IPS-18a (cell line): ENCODE results near the gene EVX2.

Experiments used
- H3K27ac ChIP-seq: one replicate; pipeline ENCODE4 v1.5.1; 2013; ENCODE audit warnings: low read length
- H3K27me3 ChIP-seq: one replicate; pipeline ENCODE4 v1.6.1; 2013; ENCODE audit warnings: mild to moderate bottlenecking, low read length; ENCODE audit not compliant: control insufficient read depth, insufficient read depth
- H3K36me3 ChIP-seq: one replicate; pipeline ENCODE4 v1.6.1; 2013; ENCODE audit warnings: low read depth, low read length; ENCODE audit not compliant: control insufficient read depth
- H3K4me1 ChIP-seq: one replicate; pipeline ENCODE4 v1.6.1; 2013; ENCODE audit warnings: low read depth, low read length; ENCODE audit not compliant: control insufficient read depth
- H3K4me3 ChIP-seq: one replicate; pipeline ENCODE4 v1.5.1; 2013; ENCODE audit warnings: low read length
- H3K9ac ChIP-seq: one replicate; pipeline ENCODE4 v1.6.1; 2013; ENCODE audit warnings: mild to moderate bottlenecking, low read length, moderate library complexity
- H3K9me3 ChIP-seq: one replicate; pipeline ENCODE4 v1.6.1; 2013; ENCODE audit warnings: low read depth, low read length; ENCODE audit not compliant: control insufficient read depth

Gene EVX2

GRCh38 chr2:176083796-176084261, at the start of gene EVX2:
TSS of gene EVX2 (minus strand) at chr2:176083962. CDS start at chr2:176083776, 186 bp downstream.
- Histone ChIP-seq H3K27me3 (peaks cover 99% of the 10 kb centered on the region), H3K4me3 (no peak within 1 kb of the TSS), H3K27ac (no peak within 1 kb of the TSS), H3K9ac (no peak within 1 kb of the TSS), H3K9me3 (no peaks in the 10 kb centered on the region), H3K36me3 (no peaks in the 10 kb centered on the region), H3K4me1 (peaks cover 6% of the 10 kb centered on the region)

- peaks cover 3% of the 10 kb centered on the region for H3K4me1 ChIP-seq
- no peak overlapping the region for H3K27ac ChIP-seq
- H3K27me3 ChIP-seq: peaks cover 100% of the 10 kb centered on the region
- H3K9me3 ChIP-seq: no peaks in the 10 kb centered on the region
- H3K9ac ChIP-seq: no peak overlapping the region
- no peaks in the 10 kb centered on the region for H3K36me3 ChIP-seq
- no peak overlapping the region for H3K4me3 ChIP-seq
Observed at GRCh38 chr2:176133389-176133788, 49.6 kb upstream of the EVX2 start.

GRCh38 chr2:176132205-176133171, 48.7 kb upstream of the EVX2 start:
- no peaks in the 10 kb centered on the region for H3K36me3 ChIP-seq
- H3K4me1 ChIP-seq: peaks cover 4% of the 10 kb centered on the region
- H3K9ac ChIP-seq: no peak overlapping the region
- no peak overlapping the region for H3K4me3 ChIP-seq
- H3K27ac ChIP-seq: no peak overlapping the region
- no peaks in the 10 kb centered on the region for H3K9me3 ChIP-seq
- peaks cover 100% of the 10 kb centered on the region for H3K27me3 ChIP-seq

- Histone ChIP-seq H3K36me3 (no peaks in the 10 kb centered on the region), H3K4me1 (peaks cover 4% of the 10 kb centered on the region), H3K27ac (no peak overlapping the region), H3K9me3 (no peaks in the 10 kb centered on the region), H3K9ac (no peak overlapping the region), H3K27me3 (peaks cover 100% of the 10 kb centered on the region), H3K4me3 (no peak overlapping the region)
Observed at GRCh38 chr2:176131848-176132158, 48.0 kb upstream of the EVX2 start.

GRCh38 chr2:176130957-176131847, 47.4 kb upstream of the EVX2 start:
- H3K27me3 ChIP-seq: peaks cover 100% of the 10 kb centered on the region
- H3K36me3 ChIP-seq: no peaks in the 10 kb centered on the region
- no peaks in the 10 kb centered on the region for H3K9me3 ChIP-seq
- no peak overlapping the region for H3K4me3 ChIP-seq
- H3K27ac ChIP-seq: no peak overlapping the region
- peaks cover 4% of the 10 kb centered on the region for H3K4me1 ChIP-seq
- no peak overlapping the region for H3K9ac ChIP-seq

GRCh38 chr2:176130147-176130956, 46.6 kb upstream of the EVX2 start:
- Histone ChIP-seq H3K9me3 (no peaks in the 10 kb centered on the region), H3K27me3 (peaks cover 100% of the 10 kb centered on the region), H3K27ac (no peak overlapping the region), H3K9ac (no peak overlapping the region), H3K36me3 (no peaks in the 10 kb centered on the region), H3K4me3 (no peak overlapping the region), H3K4me1 (peaks cover 4% of the 10 kb centered on the region)

- no peaks in the 10 kb centered on the region for H3K9me3 ChIP-seq
- H3K4me1 ChIP-seq: peaks cover 4% of the 10 kb centered on the region
- no peak overlapping the region for H3K27ac ChIP-seq
- no peak overlapping the region for H3K4me3 ChIP-seq
- no peaks in the 10 kb centered on the region for H3K36me3 ChIP-seq
- H3K27me3 ChIP-seq: peaks cover 100% of the 10 kb centered on the region
- H3K9ac ChIP-seq: no peak overlapping the region
Observed at GRCh38 chr2:176129813-176130146, 46.0 kb upstream of the EVX2 start.

GRCh38 chr2:176128982-176129796, 45.4 kb upstream of the EVX2 start, which contains the start of gene HOXD8:
TSS of gene HOXD8 (plus strand) at chr2:176129705. CDS start at chr2:176130367, 662 bp downstream.
- H3K4me3 ChIP-seq: peak within 1 kb of the TSS; percentile 10
- H3K36me3 ChIP-seq: no peaks in the 10 kb centered on the region
- H3K27me3 ChIP-seq: peaks cover 100% of the 10 kb centered on the region
- no peaks in the 10 kb centered on the region for H3K9me3 ChIP-seq
- peaks cover 4% of the 10 kb centered on the region for H3K4me1 ChIP-seq
- no peak within 1 kb of the TSS for H3K9ac ChIP-seq
- H3K27ac ChIP-seq: no peak within 1 kb of the TSS

GRCh38 chr2:176128172-176128981, 44.6 kb upstream of the EVX2 start:
- Histone ChIP-seq H3K9me3 (no peaks in the 10 kb centered on the region), H3K4me1 (peaks cover 4% of the 10 kb centered on the region), H3K4me3 (peak overlapping the region; percentile 10), H3K9ac (no peak overlapping the region), H3K27ac (no peak overlapping the region), H3K27me3 (peaks cover 100% of the 10 kb centered on the region), H3K36me3 (no peaks in the 10 kb centered on the region)

GRCh38 chr2:176127774-176128072, 44.0 kb upstream of the EVX2 start:
- no peaks in the 10 kb centered on the region for H3K9me3 ChIP-seq
- H3K36me3 ChIP-seq: no peaks in the 10 kb centered on the region
- no peak overlapping the region for H3K27ac ChIP-seq
- H3K27me3 ChIP-seq: peaks cover 100% of the 10 kb centered on the region
- H3K9ac ChIP-seq: no peak overlapping the region
- peak overlapping the region; percentile 10 for H3K4me3 ChIP-seq
- peaks cover 4% of the 10 kb centered on the region for H3K4me1 ChIP-seq
